HEK293 (cell line): ENCODE results near the gene BOD1L2.

Source experiments
- CTCF ChIA-PET: fragments of 350-600 bp; formaldehyde crosslinking; extraction: SDS; loops from one replicate; lab custom pipeline; 2021; ENCODE audit warnings: antibody characterized with exemption; lab: Yijun Ruan, JAX
- POLR2A ChIA-PET: fragments of 300-600 bp; formaldehyde crosslinking; extraction: SDS; loops from one replicate; lab custom pipeline; 2020; ENCODE audit warnings: antibody characterized with exemption, inconsistent platforms; lab: Yijun Ruan, JAX
- H3K27ac ChIP-seq: fragments of 200-500 bp; sonication (Bioruptor generic); 2 replicates; pipeline ENCODE4 v1.5.1; 2014; ENCODE audit warnings: low read depth, low read length, control low read depth, inconsistent platforms; ENCODE audit errors: extremely low read depth
- H3K36me3 ChIP-seq, 2 experiments: fragments of 200-500 bp in 1 of 2; sonication (Bioruptor generic) in 1 of 2; 1 replicate in 1 of 2; 2 replicates in 1 of 2; pipeline ENCODE4 v1.5.1; 2014 to 2017; ENCODE audit warnings: inconsistent platforms in 2 of 2, low read length in 2 of 2; ENCODE audit not compliant: control insufficient read depth in 2 of 2, insufficient read depth in 1 of 2
- H3K4me1 ChIP-seq: fragments of 200-500 bp; sonication (Bioruptor generic); 2 replicates; pipeline ENCODE4 v1.5.1; 2014; ENCODE audit warnings: mild to moderate bottlenecking, low read length, inconsistent platforms; ENCODE audit not compliant: control insufficient read depth, insufficient read depth
- H3K4me3 ChIP-seq: 2 replicates; pipeline ENCODE4 v1.5.1; 2011; ENCODE audit warnings: low read depth, mild to moderate bottlenecking, control low read depth, low read length, moderate library complexity
- H3K9me3 ChIP-seq: fragments of 200-500 bp; sonication (Bioruptor generic); 2 replicates; pipeline ENCODE4 v1.5.1; 2014; ENCODE audit warnings: low read depth, low read length, inconsistent platforms; ENCODE audit not compliant: control insufficient read depth, insufficient read depth
- GLIS1 ChIP-seq: fragments of 450-650 bp; formaldehyde crosslinking; IDR thresholded peaks from 2 replicates; pipeline ENCODE4 v1.5.1; 2016; ENCODE audit warnings: missing biosample characterization, missing genetic modification characterization
- HIC1 ChIP-seq: fragments of 450-650 bp; formaldehyde crosslinking; IDR thresholded peaks from 2 replicates; pipeline ENCODE4 v1.5.1; 2016; ENCODE audit warnings: missing biosample characterization, missing genetic modification characterization
- KLF10 ChIP-seq: fragments of 450-650 bp; IDR thresholded peaks from 2 replicates; pipeline ENCODE4 v1.5.1; 2018; ENCODE audit warnings: missing biosample characterization, mild to moderate bottlenecking, missing genetic modification characterization
- PRDM10 ChIP-seq: fragments of 450-650 bp; formaldehyde crosslinking; IDR thresholded peaks from 2 replicates; pipeline ENCODE4 v1.5.1; 2016; ENCODE audit warnings: missing biosample characterization, missing genetic modification characterization
- PRDM6 ChIP-seq: fragments of 450-650 bp; formaldehyde crosslinking; IDR thresholded peaks from 2 replicates; pipeline ENCODE4 v1.5.1; 2017; ENCODE audit warnings: missing biosample characterization, missing genetic modification characterization
- SP7 ChIP-seq: fragments of 450-650 bp; formaldehyde crosslinking; IDR thresholded peaks from 2 replicates; pipeline ENCODE4 v1.5.1; 2016; ENCODE audit warnings: missing biosample characterization, missing genetic modification characterization
- YY1 ChIP-seq: fragments of 450-650 bp; formaldehyde crosslinking; IDR thresholded peaks from 2 replicates; pipeline ENCODE4 v1.5.1; 2018; ENCODE audit warnings: missing biosample characterization, missing genetic modification characterization
- ZBTB17 ChIP-seq: fragments of 450-650 bp; formaldehyde crosslinking; IDR thresholded peaks from 2 replicates; pipeline ENCODE4 v1.5.1; 2016; ENCODE audit warnings: missing biosample characterization, missing genetic modification characterization
- ZFP69B ChIP-seq: fragments of 450-650 bp; formaldehyde crosslinking; IDR thresholded peaks from 2 replicates; pipeline ENCODE4 v1.5.1; 2016; ENCODE audit warnings: missing biosample characterization, missing genetic modification characterization
- ZIC2 ChIP-seq: fragments of 450-650 bp; formaldehyde crosslinking; IDR thresholded peaks from 2 replicates; pipeline ENCODE4 v1.5.1; 2016; ENCODE audit warnings: missing biosample characterization, missing genetic modification characterization
- ZNF133 ChIP-seq: fragments of 450-650 bp; formaldehyde crosslinking; IDR thresholded peaks from 2 replicates; pipeline ENCODE4 v1.5.1; 2016; ENCODE audit warnings: missing biosample characterization, missing genetic modification characterization
- ZNF138 ChIP-seq: fragments of 450-650 bp; formaldehyde crosslinking; IDR thresholded peaks from 2 replicates; pipeline ENCODE4 v1.5.1; 2016; ENCODE audit warnings: missing biosample characterization, missing genetic modification characterization, borderline replicate concordance
- ZNF175 ChIP-seq: fragments of 450-650 bp; formaldehyde crosslinking; IDR thresholded peaks from 2 replicates; pipeline ENCODE4 v1.5.1; 2016; ENCODE audit warnings: missing biosample characterization, missing genetic modification characterization
- ZNF211 ChIP-seq: fragments of 450-650 bp; formaldehyde crosslinking; IDR thresholded peaks from 2 replicates; pipeline ENCODE4 v1.5.1; 2016; ENCODE audit warnings: low read depth, missing biosample characterization, missing genetic modification characterization
- ZNF221 ChIP-seq: fragments of 450-650 bp; formaldehyde crosslinking; IDR thresholded peaks from 2 replicates; pipeline ENCODE4 v1.5.1; 2017; ENCODE audit warnings: missing biosample characterization, missing genetic modification characterization, borderline replicate concordance
- ZNF239 ChIP-seq: fragments of 450-650 bp; formaldehyde crosslinking; IDR thresholded peaks from 2 replicates; pipeline ENCODE4 v1.5.1; 2016; ENCODE audit warnings: missing biosample characterization, missing genetic modification characterization
- ZNF26 ChIP-seq: fragments of 450-650 bp; formaldehyde crosslinking; IDR thresholded peaks from 2 replicates; pipeline ENCODE4 v1.5.1; 2016; ENCODE audit warnings: missing biosample characterization, missing genetic modification characterization
- ZNF335 ChIP-seq: fragments of 450-650 bp; formaldehyde crosslinking; conservative IDR thresholded peaks from 2 replicates; pipeline ENCODE4 v1.5.1; 2016; ENCODE audit warnings: missing biosample characterization, missing genetic modification characterization
- ZNF354C ChIP-seq: fragments of 450-650 bp; formaldehyde crosslinking; IDR thresholded peaks from 2 replicates; pipeline ENCODE4 v1.5.1; 2016; ENCODE audit warnings: missing biosample characterization, missing genetic modification characterization, low read depth, borderline replicate concordance
- ZNF404 ChIP-seq: fragments of 450-650 bp; formaldehyde crosslinking; IDR thresholded peaks from 2 replicates; pipeline ENCODE4 v1.5.1; 2017; ENCODE audit warnings: missing biosample characterization, missing genetic modification characterization
- ZNF423 ChIP-seq: fragments of 450-650 bp; formaldehyde crosslinking; IDR thresholded peaks from 2 replicates; pipeline ENCODE4 v1.5.1; 2016; ENCODE audit warnings: missing biosample characterization, missing genetic modification characterization
- ZNF501 ChIP-seq: fragments of 450-650 bp; formaldehyde crosslinking; IDR thresholded peaks from 2 replicates; pipeline ENCODE4 v1.5.1; 2016; ENCODE audit warnings: missing biosample characterization, missing genetic modification characterization
- ZNF530 ChIP-seq: fragments of 450-650 bp; formaldehyde crosslinking; IDR thresholded peaks from 2 replicates; pipeline ENCODE4 v1.5.1; 2016; ENCODE audit warnings: low read depth, missing biosample characterization, missing genetic modification characterization
- ZNF623 ChIP-seq: fragments of 450-650 bp; formaldehyde crosslinking; IDR thresholded peaks from 2 replicates; pipeline ENCODE4 v1.5.1; 2016; ENCODE audit warnings: missing biosample characterization, missing genetic modification characterization
- ZNF629 ChIP-seq: fragments of 450-650 bp; formaldehyde crosslinking; IDR thresholded peaks from 2 replicates; pipeline ENCODE4 v1.5.1; 2017; ENCODE audit warnings: missing biosample characterization, missing genetic modification characterization
- ZNF660 ChIP-seq: fragments of 450-650 bp; IDR thresholded peaks from 2 replicates; pipeline ENCODE4 v1.5.1; 2018; ENCODE audit warnings: missing biosample characterization, mild to moderate bottlenecking, missing genetic modification characterization
- ZNF768 ChIP-seq: fragments of 450-650 bp; formaldehyde crosslinking; IDR thresholded peaks from 2 replicates; pipeline ENCODE4 v1.5.1; 2018; ENCODE audit warnings: missing biosample characterization, mild to moderate bottlenecking, missing genetic modification characterization

Gene BOD1L2

GRCh38 chr18:57150828-57151227 lies 3.9 kb downstream of the BOD1L2 start:
- POLR2A ChIA-PET: no interaction called here
- no peaks in the 10 kb centered on the region for H3K36me3 ChIP-seq
- peaks cover 7% of the 10 kb centered on the region; the same call in 1 of the 2 replicates for H3K4me1 ChIP-seq
- no peak overlapping the region for H3K4me3 ChIP-seq
- no peaks in the 10 kb centered on the region for H3K9me3 ChIP-seq
- H3K27ac ChIP-seq: no peak overlapping the region
- CTCF ChIA-PET: no interaction called here
- TF ChIP-seq PRDM10 (tag by site-specific recombination) (0 out of 2 replicates have a peak, but pooled peaks have one; percentile 2), ZIC2 (tag by site-specific recombination) (0 out of 2 replicates have a peak, but pooled peaks have one; percentile 23), ZFP69B (tag by site-specific recombination) (no peak), PRDM6 (tag by site-specific recombination) (no peak), ZNF768 (tag by site-specific recombination) (no peak), GLIS1 (tag by site-specific recombination) (peak; percentile 72), ZNF354C (no peak), ZNF501 (tag by site-specific recombination) (no peak), HIC1 (tag by site-specific recombination) (no peak), ZNF211 (tag by site-specific recombination) (no peak), ZNF335 (tag by site-specific recombination) (peak; percentile 48; the same call in 1 of the 2 replicates)

- H3K36me3 ChIP-seq: no peaks in the 10 kb centered on the region
- no peaks in the 10 kb centered on the region for H3K9me3 ChIP-seq
- H3K4me1 ChIP-seq: peaks cover 7% of the 10 kb centered on the region; the same call in 1 of the 2 replicates
- H3K4me3 ChIP-seq: no peak overlapping the region
- TF ChIP-seq ZNF623 (tag by site-specific recombination) (no peak), ZNF239 (tag by site-specific recombination) (no peak), ZNF501 (tag by site-specific recombination) (no peak), ZNF423 (no peak), ZNF175 (tag by site-specific recombination) (no peak), ZNF133 (tag by site-specific recombination) (no peak), ZNF26 (tag by site-specific recombination) (no peak), ZNF404 (tag by site-specific recombination) (no peak), SP7 (tag by site-specific recombination) (no peak), KLF10 (tag by site-specific recombination) (no peak), ZBTB17 (tag by site-specific recombination) (no peak), ZNF629 (tag by site-specific recombination) (no peak), ZNF660 (tag by site-specific recombination) (no peak), YY1 (tag by site-specific recombination) (no peak), ZNF530 (tag by site-specific recombination) (no peak), ZNF221 (tag by site-specific recombination) (no peak), ZNF138 (tag by site-specific recombination) (no peak)
- H3K27ac ChIP-seq: no peak overlapping the region
- POLR2A ChIA-PET: no interaction called here
- CTCF ChIA-PET: no interaction called here
These were observed 7.4 kb downstream of the BOD1L2 start for GRCh38 chr18:57154191-57154830.
